GM10847 (cell line): Measurements from ENCODE around the gene CASD1.

Experiments used
- POLR2A ChIP-seq: IDR thresholded peaks from 2 replicates; pipeline ENCODE4 v1.6.1; 2011; ENCODE audit not compliant: insufficient read length; ENCODE audit errors: extremely low read depth

CASD1 gene

DNA sequence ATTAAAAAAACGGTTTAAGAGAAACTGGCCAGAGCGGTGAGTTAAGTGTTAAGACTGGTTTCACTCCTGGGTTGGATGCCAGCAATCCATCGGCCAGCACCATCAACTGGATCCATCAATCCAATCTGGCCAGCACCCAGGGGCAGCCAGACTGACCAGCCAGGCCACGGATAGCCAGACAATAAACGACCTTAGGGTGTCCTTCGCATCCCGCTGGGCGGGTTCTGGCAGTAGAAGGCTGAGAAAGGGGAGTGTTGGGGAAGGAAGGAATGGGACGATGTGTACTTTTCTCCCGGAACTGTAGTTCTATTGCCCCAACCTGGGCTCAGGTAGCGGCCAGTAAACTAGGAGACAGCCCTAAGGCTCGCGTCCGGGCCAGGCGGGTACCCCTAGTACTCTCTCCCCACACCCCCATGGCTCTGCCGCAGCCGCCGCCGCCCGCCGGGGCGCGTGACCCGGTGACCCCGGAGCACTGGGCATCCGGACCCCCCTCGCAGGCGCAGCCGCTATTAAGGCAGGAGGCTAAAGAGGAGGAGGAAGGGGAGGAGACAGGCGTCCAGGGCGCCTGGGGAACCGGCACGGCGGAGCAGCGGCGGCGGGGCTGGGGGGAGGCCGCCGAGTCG, at the start of gene CASD1:
Gene CASD1, plus strand, starts transcription at position 546 of the 623 bp plus-strand sequence. CDS start 276 bp downstream, outside the sequence.
- TF ChIP-seq POLR2A, result peak; percentile 32

DNA sequence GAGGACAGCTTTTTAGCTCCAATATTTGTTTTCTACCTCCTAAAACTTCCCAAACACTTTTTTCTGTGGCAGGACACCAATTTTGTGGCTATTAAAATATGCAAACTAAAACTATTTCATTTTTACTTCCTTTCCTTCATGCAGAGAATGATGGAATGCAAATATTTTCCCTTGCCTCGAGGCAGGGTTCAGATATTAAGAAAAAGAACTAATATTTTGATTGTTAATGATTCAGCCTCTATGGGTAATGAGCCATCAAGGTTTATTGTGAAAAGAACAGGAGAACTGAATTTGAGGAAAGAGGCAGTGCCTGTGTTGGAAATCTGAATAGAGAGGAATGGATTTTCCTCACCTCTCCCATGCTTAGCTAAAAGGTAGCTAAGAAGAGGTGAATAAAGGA, 43.1 kb upstream of the CASD1 start:
- TF ChIP-seq POLR2A, result no peak

DNA sequence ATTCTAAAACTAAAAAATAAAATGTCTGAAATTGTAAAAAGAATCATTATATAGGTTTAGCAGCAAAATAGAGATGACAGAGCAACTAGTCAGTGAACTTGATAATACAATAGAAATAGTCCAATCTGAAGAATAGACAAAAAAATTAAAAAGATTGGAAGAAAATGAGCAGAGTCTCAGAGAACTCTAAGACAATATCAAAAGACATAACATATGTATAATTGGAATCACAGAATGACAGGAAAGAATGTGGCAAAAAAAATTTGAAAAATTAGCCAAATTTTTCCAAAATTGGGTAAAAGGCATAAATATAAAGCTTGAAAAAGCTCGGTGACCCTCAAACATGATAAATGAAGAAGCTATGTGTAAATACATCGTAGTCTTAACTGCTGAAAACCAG, 38.0 kb upstream of the CASD1 start:
- TF ChIP-seq POLR2A, result no peak

DNA sequence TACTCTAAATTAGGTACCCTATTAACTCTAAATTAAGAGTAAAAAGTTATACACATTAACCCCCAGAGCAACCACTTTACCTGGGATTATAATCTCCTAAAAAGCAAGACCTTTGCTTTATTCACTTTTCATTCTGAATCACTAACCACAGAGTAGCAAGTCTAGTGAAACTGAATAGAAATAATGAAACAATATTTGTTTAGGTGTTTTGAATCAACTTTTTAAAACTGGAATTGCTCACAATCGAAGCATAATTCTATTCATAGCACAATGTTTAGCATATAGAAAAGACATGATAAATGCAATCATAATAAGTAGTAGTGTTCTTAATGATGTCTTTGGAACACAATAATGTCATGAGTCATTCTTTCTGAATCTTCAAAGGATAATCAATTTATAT, 37.0 kb upstream of the CASD1 start:
- TF ChIP-seq POLR2A, result no peak

DNA sequence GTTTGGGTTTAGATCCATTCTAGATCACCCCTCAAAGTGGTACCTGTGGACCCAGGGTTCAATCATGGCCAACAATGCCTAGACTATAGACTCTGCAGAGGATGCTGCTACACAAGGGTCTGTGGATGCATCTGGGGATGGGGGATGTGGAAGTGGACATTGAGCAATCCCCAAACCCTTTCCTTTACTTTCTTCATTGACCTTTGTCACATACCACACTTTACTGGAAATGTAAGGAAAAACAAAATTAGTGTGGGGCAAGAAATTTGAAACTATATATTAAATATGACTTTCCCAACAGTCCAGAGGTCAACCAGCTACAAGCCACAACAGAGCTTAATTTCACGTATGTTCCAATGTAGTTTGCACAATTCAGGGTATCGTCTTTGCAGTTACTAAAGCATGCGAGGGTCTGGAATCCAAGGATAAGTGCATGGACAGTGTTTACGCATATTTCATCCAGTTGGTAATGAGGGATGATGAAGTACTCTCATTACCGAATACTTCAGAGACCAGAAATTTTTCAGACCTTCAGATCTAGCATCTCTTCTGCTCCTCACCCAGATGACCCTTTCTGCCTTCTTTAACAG, 33.3 kb upstream of the CASD1 start:
- no peak for TF ChIP-seq POLR2A

DNA sequence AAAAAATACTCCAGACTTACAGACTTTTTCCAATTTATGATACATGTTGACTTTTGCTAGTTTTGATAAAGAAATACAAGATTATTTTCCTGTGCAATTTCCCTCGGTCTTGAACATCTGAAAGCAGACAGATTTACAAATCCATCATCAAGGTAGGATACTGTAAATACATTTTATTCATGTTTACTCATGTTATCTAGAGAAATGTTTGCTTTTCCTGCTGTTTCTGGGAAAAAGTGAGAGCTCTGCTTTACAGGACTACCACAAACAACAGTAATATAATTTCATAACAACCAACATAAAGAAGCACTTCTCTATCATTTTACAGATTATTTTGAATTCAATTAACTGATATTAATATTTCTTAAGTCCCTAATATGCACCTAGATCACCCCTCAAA, 31.7 kb upstream of the CASD1 start:
- TF ChIP-seq POLR2A, result no peak

DNA sequence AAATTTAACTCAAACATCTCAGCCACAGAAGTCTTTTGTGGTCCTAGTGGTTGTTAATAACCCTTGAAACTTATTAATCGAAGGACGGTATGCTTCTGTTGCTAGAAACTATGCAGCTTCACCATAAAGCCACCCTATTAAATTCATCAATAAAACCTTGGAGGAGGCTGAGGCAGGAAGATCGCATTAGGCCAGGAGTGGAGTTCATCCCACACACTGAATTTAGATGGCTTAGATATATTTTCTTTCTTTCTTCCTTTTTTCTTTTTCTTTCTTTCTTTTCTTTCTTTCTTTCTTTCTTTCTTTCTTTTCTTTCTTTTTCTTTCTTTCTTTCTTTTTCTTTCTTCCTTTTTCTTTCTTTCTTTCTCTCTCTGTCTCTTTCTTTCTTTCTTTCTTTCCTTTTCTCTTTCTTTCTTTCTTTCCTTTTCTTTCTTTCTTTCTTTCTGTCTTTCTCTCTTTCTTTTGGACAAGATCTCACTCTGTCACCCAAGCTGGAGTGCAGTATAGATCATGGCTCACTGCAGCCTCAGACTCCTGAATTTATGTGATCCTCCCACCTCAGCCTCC, 30.9 kb upstream of the CASD1 start:
- TF ChIP-seq POLR2A, result no peak

DNA sequence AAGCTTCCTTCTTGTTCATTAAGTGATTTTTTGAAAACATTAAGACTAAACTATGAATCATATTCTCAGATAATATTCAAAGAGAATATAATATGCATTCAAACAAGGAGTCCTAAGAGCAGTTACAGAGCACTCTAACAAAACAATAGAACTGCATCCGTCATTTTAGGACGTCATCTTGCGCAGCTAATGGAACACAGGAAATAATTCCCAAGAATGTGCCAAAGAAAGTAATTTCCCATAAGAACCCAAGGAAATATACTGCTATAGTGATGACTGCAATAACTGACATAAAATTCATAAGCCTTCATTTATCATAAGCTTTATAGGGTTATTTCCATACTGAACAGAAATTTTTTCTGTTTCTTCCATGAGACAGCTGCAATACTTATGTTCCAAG, 28.3 kb upstream of the CASD1 start:
- TF ChIP-seq POLR2A, result no peak

DNA sequence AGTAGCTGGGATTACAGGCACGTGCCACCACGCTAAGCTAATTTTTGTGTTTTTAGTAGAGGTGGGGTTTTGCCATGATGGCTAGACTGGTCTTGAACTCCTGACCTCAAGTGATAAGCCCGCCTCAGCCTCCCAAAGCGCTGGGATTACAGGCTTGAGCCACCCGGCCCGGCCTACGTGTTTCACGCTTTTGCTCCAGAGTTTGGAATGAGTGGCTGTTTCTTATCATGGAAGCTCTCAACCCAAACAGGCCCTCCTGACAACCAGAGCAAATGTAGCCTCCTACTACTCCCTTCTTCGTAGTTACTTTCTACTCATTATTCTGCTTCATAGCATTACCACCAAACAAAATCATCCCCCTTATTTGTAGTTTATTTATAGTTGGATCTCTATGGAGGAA, 26.8 kb upstream of the CASD1 start:
- TF ChIP-seq POLR2A, result no peak

DNA sequence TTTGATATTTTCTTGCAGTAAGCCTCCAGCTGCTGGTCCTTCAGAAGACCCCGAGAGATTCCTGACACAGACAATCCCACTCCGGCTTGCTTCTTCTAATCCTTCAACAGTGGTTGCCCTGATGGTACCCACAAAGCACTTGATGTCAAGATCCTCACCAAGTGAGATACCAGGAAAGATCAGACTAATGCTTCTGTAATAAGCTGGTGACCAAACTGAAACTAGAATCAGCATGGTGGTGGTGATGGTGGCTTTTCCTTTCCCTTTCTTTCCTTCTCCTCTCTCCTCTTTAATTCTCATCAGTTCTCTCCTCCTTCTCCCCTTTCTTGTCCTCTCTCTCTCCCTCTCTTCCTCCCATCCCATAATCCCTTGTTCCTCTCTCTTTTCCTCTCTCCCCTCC, 25.8 kb upstream of the CASD1 start:
- TF ChIP-seq POLR2A, result no peak

DNA sequence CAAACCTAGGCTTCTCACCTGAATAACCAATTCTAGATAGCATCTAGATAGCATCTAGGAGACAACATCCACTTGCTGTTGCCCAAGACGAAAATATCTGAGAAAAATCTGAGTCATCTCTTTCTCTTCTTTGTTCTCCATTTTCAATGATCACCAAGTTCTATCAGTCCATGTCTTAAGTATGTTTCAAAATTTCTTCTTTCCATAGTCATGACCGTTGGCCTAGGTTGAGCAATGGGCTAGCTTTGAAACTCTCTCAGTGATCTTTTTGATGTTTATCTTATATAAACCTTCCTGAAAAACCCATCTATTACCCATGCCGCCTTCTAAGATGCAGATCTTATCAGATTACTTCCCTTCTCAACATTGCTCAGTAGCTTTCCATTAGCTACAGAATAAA, 23.4 kb upstream of the CASD1 start:
- no peak for TF ChIP-seq POLR2A

DNA sequence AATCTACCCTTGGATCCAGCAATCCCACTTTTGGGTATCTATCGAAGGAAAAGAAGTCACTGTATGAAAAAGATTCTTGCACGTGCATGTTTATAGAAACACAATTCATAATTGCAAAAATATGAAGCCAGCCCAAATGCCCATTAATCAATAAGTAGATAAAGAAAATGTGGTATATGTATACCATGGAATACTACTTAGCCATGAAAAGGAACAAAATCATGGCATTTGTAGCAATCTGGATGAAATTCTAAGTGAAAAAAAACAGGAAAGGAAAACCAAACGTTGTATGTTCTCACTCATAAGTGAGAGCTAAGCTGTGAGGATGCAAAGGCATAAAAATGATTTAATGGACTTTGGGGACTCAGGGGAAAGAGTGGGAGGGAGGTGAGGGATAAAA, 18.2 kb upstream of the CASD1 start:
- TF ChIP-seq POLR2A, result no peak

DNA sequence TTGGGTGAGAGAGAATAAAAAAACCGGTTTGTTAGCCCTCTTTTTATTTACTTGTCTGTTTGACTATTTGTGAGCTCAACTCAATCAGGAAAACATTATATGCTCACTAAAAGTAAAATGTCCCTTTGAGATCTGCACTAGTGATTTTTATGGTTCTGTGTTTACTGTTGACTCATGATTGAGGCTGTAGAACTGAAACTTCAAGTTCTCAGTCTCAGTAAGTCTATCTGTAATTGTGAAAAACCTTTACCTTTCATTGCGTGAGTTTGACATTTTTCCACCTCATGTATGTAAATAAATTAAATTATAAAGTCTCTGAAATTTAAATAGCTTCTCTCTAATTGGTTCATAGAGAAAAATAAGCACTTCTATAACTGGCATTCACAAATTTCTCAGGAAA, 17.0 kb upstream of the CASD1 start:
- TF ChIP-seq POLR2A, result no peak

DNA sequence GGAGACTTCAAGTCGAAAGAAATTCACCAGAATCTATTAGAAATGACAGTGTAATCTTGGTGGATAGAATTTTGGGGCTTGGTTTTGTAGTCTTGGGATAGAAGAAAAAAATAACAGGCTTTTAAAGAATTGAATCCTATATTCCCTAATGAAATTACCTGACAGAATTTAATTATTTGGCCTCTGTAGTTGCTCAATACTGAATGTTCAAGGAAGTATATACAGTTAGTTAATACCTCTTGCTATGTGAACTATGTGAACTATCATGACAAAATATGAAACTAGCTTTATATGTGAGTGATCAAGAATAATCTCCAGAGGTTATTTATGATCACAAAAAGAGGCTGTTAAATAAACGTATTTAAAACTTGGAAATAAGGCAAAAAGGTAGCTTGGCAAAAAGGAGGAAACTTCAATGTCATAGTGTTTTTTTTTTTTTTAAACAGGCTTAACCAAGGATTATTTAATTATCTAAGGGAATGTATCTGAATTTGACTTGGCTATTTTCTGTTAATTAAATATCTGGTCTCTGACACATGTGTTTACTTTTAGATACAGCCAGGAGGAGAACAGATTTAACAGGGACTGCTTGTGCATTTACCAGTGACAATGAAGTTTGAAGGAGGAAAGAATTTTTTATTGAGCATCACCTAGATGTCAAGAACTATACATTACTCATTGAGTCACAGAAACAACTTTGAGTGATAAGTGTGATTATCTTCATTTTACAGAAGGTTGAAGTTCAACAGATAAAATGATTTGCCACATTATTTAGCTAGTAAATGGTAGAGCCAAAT, 11.5 kb upstream of the CASD1 start:
- no peak for TF ChIP-seq POLR2A

DNA sequence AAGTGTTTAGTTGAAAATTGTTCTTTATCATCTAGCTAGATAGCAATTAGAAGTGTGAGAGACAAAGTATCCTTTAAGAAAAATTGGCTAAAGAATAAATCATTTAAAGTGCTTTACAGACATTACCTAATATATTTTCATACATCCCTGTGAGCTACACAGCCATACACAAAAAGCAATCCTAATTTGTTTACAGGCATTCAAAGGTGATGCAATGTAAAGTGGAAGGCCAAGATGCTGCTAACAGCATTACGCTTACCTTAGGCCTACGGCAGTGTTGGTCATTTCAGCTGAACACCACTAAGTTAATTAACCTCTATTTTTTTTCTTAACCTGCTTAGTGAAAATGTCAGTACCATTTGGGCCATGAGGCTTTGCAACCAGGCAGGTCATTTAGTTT, 10.7 kb upstream of the CASD1 start:
- TF ChIP-seq POLR2A, result no peak

DNA sequence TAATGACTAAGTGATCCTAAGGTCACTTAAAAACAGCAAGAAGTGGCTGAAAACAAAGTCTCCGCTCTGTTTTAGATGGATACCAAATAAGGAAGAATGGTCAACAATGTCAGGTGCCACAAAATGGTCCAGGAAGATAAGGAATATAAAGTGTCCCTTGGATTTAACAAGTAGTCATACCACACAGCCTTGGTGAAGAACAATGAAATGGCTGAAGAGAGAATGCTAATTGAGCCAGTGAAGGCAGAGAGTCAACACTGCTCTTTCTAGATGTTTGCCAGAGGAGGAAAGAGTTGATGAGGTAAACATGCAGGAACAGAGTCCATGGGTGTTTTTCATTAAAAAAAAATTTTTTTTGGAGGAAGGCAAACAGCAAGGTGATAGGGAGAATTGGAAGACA, 2.1 kb upstream of the CASD1 start:
- no peak for TF ChIP-seq POLR2A
